Osteocyte (in vitro differentiated cells): ENCODE results near the gene GRB10. TPM values are rescaled to one million over a fixed set of nuclear protein-coding genes. Genes with fewer than 3 reads are reported as not detected.

Experiments used
- DNase-seq: peaks from one replicate; pipeline ENCODE4 v3.0.0; 2021; ENCODE audit warnings: mixed read lengths; ENCODE audit not compliant: unreplicated experiment; ENCODE audit errors: extremely low spot score
- H3K27ac Mint-ChIP-seq: one replicate; pipeline ENCODE4 v1.8.0; 2021; ENCODE audit warnings: mild to moderate bottlenecking, mixed read lengths; ENCODE audit not compliant: unreplicated experiment
- H3K27me3 Mint-ChIP-seq: one replicate; pipeline ENCODE4 v1.8.0; 2021; ENCODE audit warnings: mixed read lengths; ENCODE audit not compliant: unreplicated experiment
- H3K36me3 Mint-ChIP-seq: one replicate; pipeline ENCODE4 v1.8.0; 2021; ENCODE audit warnings: mixed read lengths; ENCODE audit not compliant: unreplicated experiment
- H3K4me1 Mint-ChIP-seq: one replicate; pipeline ENCODE4 v1.8.0; 2021; ENCODE audit warnings: mixed read lengths; ENCODE audit not compliant: unreplicated experiment
- H3K4me3 Mint-ChIP-seq: one replicate; pipeline ENCODE4 v1.8.0; 2021; ENCODE audit warnings: mild to moderate bottlenecking, moderate library complexity, mixed read lengths; ENCODE audit not compliant: unreplicated experiment
- H3K9me3 Mint-ChIP-seq: one replicate; pipeline ENCODE4 v1.8.0; 2021; ENCODE audit warnings: mixed read lengths; ENCODE audit not compliant: unreplicated experiment
- CTCF ChIP-seq: fragments of 200-600 bp; sonication (generic); IDR thresholded peaks from 2 replicates; pipeline ENCODE4 v1.5.0; 2021; ENCODE audit warnings: antibody characterized with exemption, mild to moderate bottlenecking, moderate library complexity
- total RNA-seq: library from RNA; stranded (reverse); gene quantifications from 2 replicates; pipeline ENCODE4 v1.2.1, GENCODE V29; 2021

Gene GRB10
- total RNA-seq, 1 donor from 2014 or later = 51.3 TPM

- TF ChIP-seq CTCF = no peak
- Mint-ChIP-seq H3K27me3 (peaks cover 8% of the 10 kb centered on the region), H3K27ac (peak overlapping the region; percentile 55), H3K36me3 (no peaks in the 10 kb centered on the region), H3K9me3 (no peaks in the 10 kb centered on the region), H3K4me1 (peaks cover 31% of the 10 kb centered on the region), H3K4me3 (no peak overlapping the region)
- DNase-seq = no peak
Measured at GRCh38 chr7:50805447-50806125, 22.9 kb upstream of the GRB10 start.

- no peak overlapping the region for H3K27ac Mint-ChIP-seq
- no peaks in the 10 kb centered on the region for H3K36me3 Mint-ChIP-seq
- peaks cover 13% of the 10 kb centered on the region for H3K27me3 Mint-ChIP-seq
- no peak overlapping the region for H3K4me3 Mint-ChIP-seq
- no peak for DNase-seq
- TF ChIP-seq CTCF = no peak
- H3K4me1 Mint-ChIP-seq = peaks cover 31% of the 10 kb centered on the region
- peaks cover 2% of the 10 kb centered on the region for H3K9me3 Mint-ChIP-seq
Measured at GRCh38 chr7:50803359-50804337, 21.0 kb upstream of the GRB10 start.

DNA sequence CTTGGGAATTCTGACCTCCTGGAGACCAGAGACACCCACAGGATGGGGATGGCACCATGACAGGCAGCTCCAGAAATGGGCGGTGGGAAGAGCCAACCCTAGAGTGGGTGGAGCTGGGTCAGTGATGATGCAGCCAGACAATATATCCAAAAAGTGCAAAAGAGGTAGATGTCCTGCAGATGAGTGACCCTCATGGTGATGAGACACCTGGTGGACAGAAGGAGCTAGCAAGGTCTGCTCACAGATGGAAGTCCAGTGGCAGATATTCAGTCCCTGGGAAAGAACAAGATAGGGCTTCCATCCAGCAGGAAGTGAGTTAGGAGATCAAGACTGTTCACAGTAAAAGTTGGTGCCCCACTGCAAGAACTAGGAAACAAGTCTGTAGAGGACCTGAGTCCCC lies 19.2 kb upstream of the GRB10 start:
- TF ChIP-seq CTCF = no peak
- Mint-ChIP-seq H3K27me3 (peaks cover 13% of the 10 kb centered on the region), H3K4me1 (peaks cover 24% of the 10 kb centered on the region), H3K9me3 (peaks cover 8% of the 10 kb centered on the region), H3K36me3 (no peaks in the 10 kb centered on the region), H3K4me3 (no peak overlapping the region), H3K27ac (no peak overlapping the region)
- DNase-seq = no peak

GRCh38 chr7:50799873-50800272 lies 17.2 kb upstream of the GRB10 start:
- peaks cover 8% of the 10 kb centered on the region for H3K9me3 Mint-ChIP-seq
- H3K4me1 Mint-ChIP-seq = peaks cover 9% of the 10 kb centered on the region
- no peaks in the 10 kb centered on the region for H3K36me3 Mint-ChIP-seq
- no peak overlapping the region for H3K27ac Mint-ChIP-seq
- no peak for DNase-seq
- no peak overlapping the region for H3K4me3 Mint-ChIP-seq
- TF ChIP-seq CTCF = no peak
- H3K27me3 Mint-ChIP-seq = peaks cover 13% of the 10 kb centered on the region

- Mint-ChIP-seq H3K36me3 (no peaks in the 10 kb centered on the region), H3K27me3 (peaks cover 13% of the 10 kb centered on the region), H3K9me3 (peaks cover 8% of the 10 kb centered on the region), H3K4me1 (peaks cover 2% of the 10 kb centered on the region), H3K4me3 (no peak overlapping the region), H3K27ac (no peak overlapping the region)
- TF ChIP-seq CTCF = no peak
- DNase-seq = no peak
Measured at GRCh38 chr7:50798126-50798525, 15.4 kb upstream of the GRB10 start.
